Measurements from ENCODE around the gene OPN4.

Gene OPN4

DNA sequence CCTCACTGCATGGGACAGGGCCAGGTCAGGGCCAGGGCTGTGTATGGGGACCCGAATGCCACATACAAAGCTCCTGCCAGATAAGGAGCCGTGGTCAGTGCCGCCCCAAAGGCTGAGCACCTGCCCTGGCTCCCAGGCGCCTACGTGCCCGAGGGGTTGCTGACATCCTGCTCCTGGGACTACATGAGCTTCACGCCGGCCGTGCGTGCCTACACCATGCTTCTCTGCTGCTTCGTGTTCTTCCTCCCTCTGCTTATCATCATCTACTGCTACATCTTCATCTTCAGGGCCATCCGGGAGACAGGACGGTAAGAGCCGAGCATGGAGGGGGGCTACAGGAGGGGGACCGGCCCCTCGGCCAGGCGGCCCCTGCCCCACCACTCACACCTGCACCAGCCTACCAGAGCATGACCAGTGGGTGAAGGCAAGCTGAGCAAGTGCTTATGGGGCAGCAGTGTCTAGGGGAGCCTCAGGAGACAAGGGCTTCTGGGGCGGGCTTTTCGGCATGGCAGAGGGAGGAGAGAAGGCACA is 4.9 kb downstream of the OPN4 start:
- Histone ChIP-seq H3K27me3 (ENCODE audit: low read length) (no peaks in the 10 kb centered on the region), H3K9me2 (replicated peaks; ENCODE audit: insufficient read depth, low read length) (no peaks in the 10 kb centered on the region), H3K27ac (ENCODE audit: low read depth, low read length) (no peak overlapping the region), H2AFZ (ENCODE audit: low read depth, low read length, severe bottlenecking) (no peak overlapping the region), H3K4me3 (ENCODE audit: insufficient read depth, low read length, poor library complexity, severe bottlenecking) (no peak overlapping the region), H3K9me3 (ENCODE audit: insufficient read depth, low read length) (no peaks in the 10 kb centered on the region), H3F3A (ENCODE audit: insufficient read depth) (no peaks in the 10 kb centered on the region), H3K79me2 (ENCODE audit: insufficient read depth, low read length) (no peaks in the 10 kb centered on the region), H3K9ac (ENCODE audit: low read length) (no peak overlapping the region), H3K36me3 (ENCODE audit: low read length) (no peaks in the 10 kb centered on the region), H4K20me1 (ENCODE audit: low read depth, low read length) (no peaks in the 10 kb centered on the region), H3K4me2 (ENCODE audit: low read depth, low read length, poor library complexity, severe bottlenecking) (no peak overlapping the region)
- TF ChIP-seq, protein P1, sequence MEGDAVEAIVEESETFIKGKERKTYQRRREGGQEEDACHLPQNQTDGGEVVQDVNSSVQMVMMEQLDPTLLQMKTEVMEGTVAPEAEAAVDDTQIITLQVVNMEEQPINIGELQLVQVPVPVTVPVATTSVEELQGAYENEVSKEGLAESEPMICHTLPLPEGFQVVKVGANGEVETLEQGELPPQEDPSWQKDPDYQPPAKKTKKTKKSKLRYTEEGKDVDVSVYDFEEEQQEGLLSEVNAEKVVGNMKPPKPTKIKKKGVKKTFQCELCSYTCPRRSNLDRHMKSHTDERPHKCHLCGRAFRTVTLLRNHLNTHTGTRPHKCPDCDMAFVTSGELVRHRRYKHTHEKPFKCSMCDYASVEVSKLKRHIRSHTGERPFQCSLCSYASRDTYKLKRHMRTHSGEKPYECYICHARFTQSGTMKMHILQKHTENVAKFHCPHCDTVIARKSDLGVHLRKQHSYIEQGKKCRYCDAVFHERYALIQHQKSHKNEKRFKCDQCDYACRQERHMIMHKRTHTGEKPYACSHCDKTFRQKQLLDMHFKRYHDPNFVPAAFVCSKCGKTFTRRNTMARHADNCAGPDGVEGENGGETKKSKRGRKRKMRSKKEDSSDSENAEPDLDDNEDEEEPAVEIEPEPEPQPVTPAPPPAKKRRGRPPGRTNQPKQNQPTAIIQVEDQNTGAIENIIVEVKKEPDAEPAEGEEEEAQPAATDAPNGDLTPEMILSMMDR (IDR thresholded peaks at IDR 0.05; ENCODE audit: insufficient read depth, low read length, poor library complexity, severe bottlenecking) = no peak
- no peak for TF ChIP-seq EZH2phosphoT487 (conservative IDR thresholded peaks at IDR 0.05; ENCODE audit: low read length)

DNA sequence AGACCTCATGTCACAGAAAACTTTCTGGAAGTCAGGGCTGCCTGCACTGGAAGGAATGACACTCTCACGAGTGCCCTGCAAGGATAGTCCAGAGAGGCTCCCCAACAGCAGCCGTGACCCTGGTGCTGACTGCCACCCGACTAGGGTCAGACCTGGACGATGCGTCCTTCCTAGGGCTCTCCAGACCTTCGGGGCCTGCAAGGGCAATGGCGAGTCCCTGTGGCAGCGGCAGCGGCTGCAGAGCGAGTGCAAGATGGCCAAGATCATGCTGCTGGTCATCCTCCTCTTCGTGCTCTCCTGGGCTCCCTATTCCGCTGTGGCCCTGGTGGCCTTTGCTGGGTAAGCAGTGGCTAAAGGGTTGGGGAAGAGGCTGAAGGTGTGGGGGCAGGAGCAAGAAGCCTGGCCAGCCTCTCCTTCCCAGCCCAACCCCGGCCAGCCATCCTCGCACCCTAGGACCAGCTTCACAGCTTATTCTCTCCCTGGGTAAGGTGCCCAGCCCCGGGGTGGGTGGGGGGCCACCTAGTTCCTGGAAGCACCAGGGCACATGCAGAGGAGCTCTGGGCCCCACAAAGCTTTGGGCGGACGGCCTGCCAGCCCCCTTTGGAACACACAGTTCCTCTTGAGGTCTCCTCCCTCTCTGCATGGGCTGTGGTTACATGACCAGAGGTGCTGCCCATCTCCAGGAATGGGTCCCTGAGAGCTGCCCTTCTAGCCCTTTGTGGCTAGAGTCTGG is 5.5 kb downstream of the OPN4 start:
- Histone ChIP-seq H3K27ac (ENCODE audit: low read depth, low read length) (no peak overlapping the region), H3K4me2 (ENCODE audit: low read depth, low read length, poor library complexity, severe bottlenecking) (no peak overlapping the region)
- no peak for TF ChIP-seq EZH2phosphoT487 (conservative IDR thresholded peaks at IDR 0.05; ENCODE audit: low read length)
- TF ChIP-seq, protein P1 (IDR thresholded peaks at IDR 0.05; ENCODE audit: insufficient read depth, low read length, poor library complexity, severe bottlenecking) = no peak

DNA sequence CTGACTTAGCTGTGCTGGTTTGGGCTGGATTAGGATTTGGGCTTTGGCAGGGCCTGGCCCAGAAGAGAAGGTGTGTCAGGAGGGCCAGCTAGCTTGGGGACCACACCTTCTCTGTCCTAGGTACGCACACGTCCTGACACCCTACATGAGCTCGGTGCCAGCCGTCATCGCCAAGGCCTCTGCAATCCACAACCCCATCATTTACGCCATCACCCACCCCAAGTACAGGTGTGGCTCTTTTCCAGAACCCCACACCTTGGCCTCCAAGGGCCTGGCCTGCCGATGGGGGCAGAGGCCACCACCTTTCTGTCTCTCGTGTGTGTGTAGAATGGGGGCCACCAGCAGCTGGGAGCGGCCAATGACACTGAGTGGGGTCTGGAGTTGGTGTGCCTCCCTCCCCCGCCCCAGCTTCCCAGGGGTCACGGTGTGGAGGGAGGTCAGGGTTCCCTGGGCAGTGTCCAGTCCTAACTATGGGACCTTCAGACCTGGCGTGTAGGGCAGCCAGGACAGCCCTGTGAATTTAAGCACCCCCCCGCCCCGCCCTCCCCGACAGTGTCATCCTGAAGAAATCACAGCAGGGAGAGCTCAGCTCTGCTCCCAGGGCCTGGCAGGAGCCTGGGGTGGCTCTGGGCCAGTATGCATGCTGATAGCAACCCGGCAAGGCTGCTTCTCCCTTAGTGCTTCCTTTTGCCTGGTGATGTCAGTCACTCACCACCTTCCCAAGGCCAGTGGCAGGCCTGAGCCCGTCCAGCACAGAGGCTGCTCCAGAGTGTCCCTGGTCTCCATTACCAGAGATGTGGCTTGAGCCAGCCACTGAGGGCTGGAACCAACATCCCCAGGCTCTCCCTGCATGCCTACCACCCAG is 7.0 kb downstream of the OPN4 start:
- H3K9me2 ChIP-seq (replicated peaks; ENCODE audit: insufficient read depth, low read length) = no peaks in the 10 kb centered on the region
- H3K27me3 ChIP-seq (ENCODE audit: low read length) = no peaks in the 10 kb centered on the region
- H3K4me3 ChIP-seq (ENCODE audit: insufficient read depth, low read length, poor library complexity, severe bottlenecking) = no peak overlapping the region
- no peaks in the 10 kb centered on the region for H3K9me3 ChIP-seq (ENCODE audit: insufficient read depth, low read length)
- H3K4me2 ChIP-seq (ENCODE audit: low read depth, low read length, poor library complexity, severe bottlenecking) = no peak overlapping the region
- no peak overlapping the region for H2AFZ ChIP-seq (ENCODE audit: low read depth, low read length, severe bottlenecking)
- no peaks in the 10 kb centered on the region for H3K36me3 ChIP-seq (ENCODE audit: low read length)
- H3K9ac ChIP-seq (ENCODE audit: low read length) = no peak overlapping the region
- TF ChIP-seq, protein P1 (IDR thresholded peaks at IDR 0.05; ENCODE audit: insufficient read depth, low read length, poor library complexity, severe bottlenecking) = no peak
- TF ChIP-seq EZH2phosphoT487 (conservative IDR thresholded peaks at IDR 0.05; ENCODE audit: low read length) = no peak
- H4K20me1 ChIP-seq (ENCODE audit: low read depth, low read length) = no peaks in the 10 kb centered on the region
- no peak overlapping the region for H3K27ac ChIP-seq (ENCODE audit: low read depth, low read length)
- H3K79me2 ChIP-seq (ENCODE audit: insufficient read depth, low read length) = no peaks in the 10 kb centered on the region
- no peaks in the 10 kb centered on the region for H3F3A ChIP-seq (ENCODE audit: insufficient read depth)

More for the DNA sequence above, 5.5 kb downstream of the OPN4 start:
- Histone ChIP-seq H3K79me2 (ENCODE audit: insufficient read depth, low read length) (no peaks in the 10 kb centered on the region), H4K20me1 (ENCODE audit: low read depth, low read length) (no peaks in the 10 kb centered on the region), H3K9me3 (ENCODE audit: insufficient read depth, low read length) (no peaks in the 10 kb centered on the region), H3K9me2 (replicated peaks; ENCODE audit: insufficient read depth, low read length) (no peaks in the 10 kb centered on the region), H3K9ac (ENCODE audit: low read length) (no peak overlapping the region), H2AFZ (ENCODE audit: low read depth, low read length, severe bottlenecking) (no peak overlapping the region), H3K4me3 (ENCODE audit: insufficient read depth, low read length, poor library complexity, severe bottlenecking) (no peak overlapping the region), H3F3A (ENCODE audit: insufficient read depth) (no peaks in the 10 kb centered on the region), H3K27me3 (ENCODE audit: low read length) (no peaks in the 10 kb centered on the region), H3K36me3 (ENCODE audit: low read length) (no peaks in the 10 kb centered on the region)
